Spinal cord (tissue), 10 donors: Measurements from ENCODE around the gene MKI67. TPM values are rescaled to one million over a fixed set of nuclear protein-coding genes. Genes with fewer than 3 reads are reported as not detected.

Experiments
- DNase-seq, 6 donors: peaks; one replicate each; pipeline versions ENCODE4 v3.0.0 to v3.0.0-alpha.2; 2013 to 2015; ENCODE audit warnings: low spot score in 6 of 6, low read depth in 4 of 6
- H3K27ac ChIP-seq: one replicate; pipeline ENCODE4 v1.5.1; 2013; ENCODE audit warnings: low read depth, low read length, control low read depth
- H3K27me3 ChIP-seq: one replicate; pipeline ENCODE4 v1.6.1; 2013; ENCODE audit warnings: low read length; ENCODE audit not compliant: control insufficient read depth, insufficient read depth
- H3K36me3 ChIP-seq: one replicate; pipeline ENCODE4 v1.6.1; 2013; ENCODE audit warnings: low read length; ENCODE audit not compliant: control insufficient read depth, insufficient read depth
- H3K4me1 ChIP-seq: one replicate; pipeline ENCODE4 v1.6.1; 2013; ENCODE audit warnings: low read length; ENCODE audit not compliant: control insufficient read depth, insufficient read depth
- H3K4me3 ChIP-seq: one replicate; pipeline ENCODE4 v1.5.1; 2013; ENCODE audit warnings: low read depth, low read length, control low read depth
- H3K9me3 ChIP-seq: one replicate; pipeline ENCODE4 v1.6.1; 2013; ENCODE audit warnings: low read length; ENCODE audit not compliant: control insufficient read depth, insufficient read depth
- WGBS: methylation state at CpG from one replicate; pipeline ENCODE4 v1.1.5; 2013; ENCODE audit warnings: missing lambda C conversion rate; ENCODE audit not compliant: insufficient coverage; 5-methylcytosine and 5-hydroxymethylcytosine counted together
- polyA plus RNA-seq, 2 donors: library from polyadenylated mRNA; unstranded; fragments of 120-200 nt; gene quantifications; one replicate each; pipeline ENCODE4 v1.2.1, GENCODE V29; 2013; ENCODE audit not compliant: insufficient read length in 2 of 2
- total RNA-seq, 2 donors: library from RNA; depleted of rRNA in 1 of 2; stranded (reverse); fragments of 120-200 nt in 1 of 2; fragments of >200 nt in 1 of 2; gene quantifications; one replicate each; pipeline versions ENCODE4 v1.2.3 to v1.2.4, GENCODE V29; 2013 to 2014
- donor health status: healthy.

Gene MKI67
- total and polyA plus RNA-seq, 4 donors: 9.3 to 37.4 (median 22.9) TPM

- no peaks in the 10 kb centered on the region for H3K4me1 ChIP-seq
- H3K27me3 ChIP-seq: no peaks in the 10 kb centered on the region
- no peak overlapping the region for H3K27ac ChIP-seq
- no peak overlapping the region for H3K4me3 ChIP-seq
- no peak for DNase-seq
- H3K9me3 ChIP-seq: no peaks in the 10 kb centered on the region
- H3K36me3 ChIP-seq: no peaks in the 10 kb centered on the region
- WGBS: 92% methylated on average over 8 of the region's 8 CpGs
These were observed 10.9 kb downstream of the MKI67 start for GRCh38 chr10:128115356-128115755.

- no CpG with 5 or more reads among the region's 2 CpGs for WGBS
- DNase-seq: no peak
- Histone ChIP-seq H3K4me3 (no peak overlapping the region), H3K27me3 (no peaks in the 10 kb centered on the region), H3K27ac (no peak overlapping the region), H3K4me1 (no peaks in the 10 kb centered on the region), H3K36me3 (no peaks in the 10 kb centered on the region), H3K9me3 (no peaks in the 10 kb centered on the region)
These were observed 11.3 kb downstream of the MKI67 start for GRCh38 chr10:128114901-128115300.

GRCh38 chr10:128113026-128113425, 13.2 kb downstream of the MKI67 start:
- H3K27me3 ChIP-seq: no peaks in the 10 kb centered on the region
- no peaks in the 10 kb centered on the region for H3K4me1 ChIP-seq
- H3K4me3 ChIP-seq: no peak overlapping the region
- H3K9me3 ChIP-seq: no peaks in the 10 kb centered on the region
- WGBS: 97% methylated on average over 6 of the region's 13 CpGs
- H3K36me3 ChIP-seq: no peaks in the 10 kb centered on the region
- DNase-seq: no peak
- H3K27ac ChIP-seq: no peak overlapping the region

GRCh38 chr10:128111696-128112095, 14.5 kb downstream of the MKI67 start:
- H3K4me3 ChIP-seq: no peak overlapping the region
- H3K27ac ChIP-seq: no peak overlapping the region
- no peak for DNase-seq
- WGBS: 100% methylated on average over 3 of the region's 6 CpGs
- no peaks in the 10 kb centered on the region for H3K9me3 ChIP-seq
- no peaks in the 10 kb centered on the region for H3K36me3 ChIP-seq
- no peaks in the 10 kb centered on the region for H3K27me3 ChIP-seq
- no peaks in the 10 kb centered on the region for H3K4me1 ChIP-seq

GRCh38 chr10:128110339-128110738, 15.9 kb downstream of the MKI67 start:
- no peak for DNase-seq
- no peaks in the 10 kb centered on the region for H3K9me3 ChIP-seq
- no peaks in the 10 kb centered on the region for H3K4me1 ChIP-seq
- no peak overlapping the region for H3K27ac ChIP-seq
- H3K27me3 ChIP-seq: no peaks in the 10 kb centered on the region
- 100% methylated on average over 1 of the region's 3 CpGs for WGBS
- no peaks in the 10 kb centered on the region for H3K36me3 ChIP-seq
- H3K4me3 ChIP-seq: no peak overlapping the region

DNA sequence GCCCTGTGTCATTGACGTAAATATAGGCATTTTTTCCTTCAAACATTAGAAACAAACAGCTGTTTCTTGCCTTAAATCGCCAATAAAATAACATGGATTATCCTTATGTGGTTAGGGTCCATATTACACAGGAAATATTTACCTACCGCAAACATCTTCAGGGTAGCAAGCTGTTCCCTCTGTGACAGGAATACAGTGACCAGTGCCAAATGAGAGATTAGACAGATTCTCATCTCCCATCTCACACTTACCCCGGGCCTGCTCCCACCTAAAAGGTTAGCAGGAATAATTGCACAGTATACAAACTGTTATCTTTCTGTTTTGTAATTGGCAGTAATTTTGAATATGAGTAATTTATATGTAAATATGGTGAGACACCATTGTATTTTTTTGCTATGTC, 16.5 kb downstream of the MKI67 start:
- H3K4me1 ChIP-seq: no peaks in the 10 kb centered on the region
- H3K9me3 ChIP-seq: no peaks in the 10 kb centered on the region
- no CpG with 5 or more reads among the region's 4 CpGs for WGBS
- no peaks in the 10 kb centered on the region for H3K36me3 ChIP-seq
- H3K27me3 ChIP-seq: no peaks in the 10 kb centered on the region
- H3K27ac ChIP-seq: no peak overlapping the region
- no peak for DNase-seq
- H3K4me3 ChIP-seq: no peak overlapping the region

- Histone ChIP-seq H3K9me3 (no peaks in the 10 kb centered on the region), H3K4me3 (no peak overlapping the region), H3K36me3 (peaks cover 7% of the 10 kb centered on the region), H3K27ac (no peak overlapping the region), H3K4me1 (no peaks in the 10 kb centered on the region), H3K27me3 (no peaks in the 10 kb centered on the region)
- WGBS: 88% methylated on average over 1 of the region's 4 CpGs
- DNase-seq: no peak
These were observed 20.8 kb downstream of the MKI67 start for GRCh38 chr10:128105383-128105782.

- no peaks in the 10 kb centered on the region for H3K9me3 ChIP-seq
- no peak overlapping the region for H3K4me3 ChIP-seq
- H3K4me1 ChIP-seq: no peaks in the 10 kb centered on the region
- H3K36me3 ChIP-seq: peaks cover 7% of the 10 kb centered on the region
- 94% methylated on average over 8 of the region's 8 CpGs for WGBS
- no peak for DNase-seq
- no peaks in the 10 kb centered on the region for H3K27me3 ChIP-seq
- H3K27ac ChIP-seq: no peak overlapping the region
These were observed 23.0 kb downstream of the MKI67 start for GRCh38 chr10:128103229-128103714.

DNA sequence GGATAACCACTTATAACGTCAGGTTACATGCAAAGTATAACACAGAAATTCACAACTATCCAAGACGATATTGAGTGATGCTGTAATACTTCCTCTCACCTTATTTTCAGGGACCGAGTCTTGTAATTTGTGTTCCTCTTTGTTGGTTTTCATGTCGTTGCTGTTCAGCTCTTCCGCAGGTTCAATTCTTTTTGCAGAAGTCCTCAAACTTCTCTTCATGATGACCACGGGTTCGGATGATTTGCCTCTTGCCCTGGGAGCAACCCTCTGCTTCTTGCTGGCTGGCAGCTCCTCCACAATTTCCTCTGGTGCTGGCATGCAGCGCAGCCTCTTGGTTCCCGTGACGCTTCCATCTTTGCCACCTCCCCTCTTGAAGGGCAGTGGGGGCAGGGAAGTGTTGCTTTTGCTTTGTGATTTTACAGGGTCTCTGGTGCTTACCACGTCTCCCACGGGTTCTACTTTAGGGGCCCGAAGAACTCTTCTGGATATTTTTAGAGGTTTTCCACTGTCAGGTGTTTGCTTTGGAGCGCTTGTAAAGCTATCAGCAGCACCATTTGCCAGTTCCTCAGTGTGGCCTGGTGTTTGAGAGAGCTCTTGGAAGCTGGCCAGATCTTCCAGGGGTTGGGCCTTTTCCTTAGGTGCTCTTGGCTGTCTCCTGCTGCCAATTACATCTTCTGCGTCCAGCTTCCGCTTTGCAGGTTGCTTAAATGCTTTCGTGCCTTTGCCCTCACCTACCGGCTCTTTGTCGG, 23.6 kb downstream of the MKI67 start:
- Histone ChIP-seq H3K4me1 (no peaks in the 10 kb centered on the region), H3K9me3 (no peaks in the 10 kb centered on the region), H3K36me3 (peaks cover 7% of the 10 kb centered on the region), H3K27ac (no peak overlapping the region), H3K4me3 (no peak overlapping the region), H3K27me3 (no peaks in the 10 kb centered on the region)
- DNase-seq: no peak
- 93% methylated on average over 13 of the region's 19 CpGs for WGBS

DNA sequence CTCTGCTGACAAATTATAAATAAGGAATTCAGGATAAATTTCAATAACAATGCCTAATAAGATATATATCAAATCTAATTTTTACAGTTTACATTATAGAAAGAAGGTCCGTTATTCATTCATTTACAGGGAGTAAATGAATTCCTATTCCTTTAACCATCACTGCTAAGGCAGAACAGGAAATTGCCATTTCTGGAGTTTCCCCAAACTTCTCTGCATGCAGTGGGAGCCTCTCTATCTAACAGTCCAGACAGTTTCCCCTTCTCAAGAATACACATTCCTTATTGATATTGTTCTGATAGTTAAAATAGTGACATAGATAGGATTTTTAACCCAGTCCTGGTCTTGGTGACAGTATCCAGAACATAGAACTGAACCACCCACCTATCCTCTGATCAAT, 24.3 kb downstream of the MKI67 start:
- Histone ChIP-seq H3K27ac (no peak overlapping the region), H3K27me3 (no peaks in the 10 kb centered on the region), H3K4me1 (no peaks in the 10 kb centered on the region), H3K9me3 (no peaks in the 10 kb centered on the region), H3K36me3 (peaks cover 7% of the 10 kb centered on the region), H3K4me3 (no peak overlapping the region)
- DNase-seq: no peak
- WGBS: no CpG with 5 or more reads among the region's 1 CpG
